Right lobe of liver (tissue), 6 donors: ENCODE results near the gene CYP3A4. TPM values are rescaled to one million over a fixed set of nuclear protein-coding genes. Genes with fewer than 3 reads are reported as not detected.
A peak's percentile ranks its signal among the peaks of the same experiment; 100 is the strongest.
"Not testable (repeated sequence)": the region's sequence is repeated elsewhere in the genome, so short reads cannot be mapped to it uniquely, and the experiment has no call there.

Experiments used
- ATAC-seq, 4 donors: fragments of 200-7000 bp; cut with Tn5 transposase; one replicate each; pipeline ENCODE4 v1.9.1; 2020; ENCODE audit warnings: mild to moderate bottlenecking in 4 of 4, moderate library complexity in 4 of 4
- DNase-seq, 3 donors: peaks; one replicate each; pipeline ENCODE4 v3.0.0-alpha.2; 2020
- H3K27ac ChIP-seq, 3 donors: fragments of 200-600 bp; one replicate each; pipeline ENCODE4 v1.8.0; 2022
- H3K27me3 ChIP-seq, 2 donors: fragments of 200-600 bp; one replicate each; pipeline ENCODE4 v1.8.0; 2022
- H3K36me3 ChIP-seq, 4 donors: fragments of 200-600 bp; sonication (generic) in 1 of 4; one replicate each; pipeline versions ENCODE4 v1.5.1 to v1.8.0; 2017 to 2022; ENCODE audit warnings: control low read depth in 1 of 4
- H3K4me1 ChIP-seq, 4 donors: fragments of 200-600 bp; sonication (generic) in 1 of 4; one replicate each; pipeline versions ENCODE4 v1.5.1 to v1.8.0; 2017 to 2022; ENCODE audit warnings: control low read depth in 1 of 4
- H3K4me3 ChIP-seq, 3 donors: fragments of 200-600 bp; one replicate each; pipeline ENCODE4 v1.8.0; 2022
- H3K9me3 ChIP-seq, 4 donors: fragments of 200-600 bp; sonication (generic) in 1 of 4; one replicate each; pipeline versions ENCODE4 v1.5.1 to v1.8.0; 2017 to 2022; ENCODE audit warnings: control low read depth in 1 of 4
- CTCF ChIP-seq, 4 donors: fragments of 200-600 bp in 3 of 4; fragments of 450-650 bp in 1 of 4; IDR thresholded peaks; one replicate each; pipeline versions ENCODE4 v1.5.1 to v1.8.0; 2016 to 2022; ENCODE audit warnings: antibody characterized with exemption in 4 of 4, mild to moderate bottlenecking in 2 of 4
- POLR2A ChIP-seq: fragments of 450-650 bp; IDR thresholded peaks from one replicate; pipeline ENCODE4 v1.6.1; 2017; ENCODE audit warnings: antibody characterized with exemption, mild to moderate bottlenecking
- WGBS: methylation state at CpG from one replicate; pipeline ENCODE4 v1.1.6; 2018; ENCODE audit warnings: low coverage, low lambda C conversion rate; ENCODE audit not compliant: insufficient coverage; ENCODE audit errors: missing lambda C conversion rate; 5-methylcytosine and 5-hydroxymethylcytosine counted together
- intact Hi-C, 2 donors: fragments of 100-400 bp; cut with DNase I; formaldehyde crosslinking; loops; one replicate each; pipeline versions ENCODE4 v1.11.2 to v1.14.1; 2022
- total RNA-seq, 6 experiments: library from RNA; depleted of rRNA in 2 of 6; stranded (reverse); fragments of >200 nt in 2 of 6; fragmentation: NEBNext Ultra II Directional in 3 of 6; extraction: Animal tissue kit (Norgen Biotek cat#: 25700) in 3 of 6; gene quantifications; one replicate each; pipeline versions ENCODE4 v1.1.0 to v1.2.4, GENCODE V29; 2016 to 2023
- donor health status: DM: no; HTN: yes; CAD: no.
- donor health status: DM: no; HTN: no; CAD: no.
- donor health status: DM: no; HTN: no; CAD: no.
- donor health status: DM: no; HTN: yes; CAD: no.
- donor health status: DM: no; HTN: yes; CAD: no.

CYP3A4 gene
- total RNA-seq, 6 experiments from 2014 or later, result 443 to 12,747 (median 1,120) TPM

DNA sequence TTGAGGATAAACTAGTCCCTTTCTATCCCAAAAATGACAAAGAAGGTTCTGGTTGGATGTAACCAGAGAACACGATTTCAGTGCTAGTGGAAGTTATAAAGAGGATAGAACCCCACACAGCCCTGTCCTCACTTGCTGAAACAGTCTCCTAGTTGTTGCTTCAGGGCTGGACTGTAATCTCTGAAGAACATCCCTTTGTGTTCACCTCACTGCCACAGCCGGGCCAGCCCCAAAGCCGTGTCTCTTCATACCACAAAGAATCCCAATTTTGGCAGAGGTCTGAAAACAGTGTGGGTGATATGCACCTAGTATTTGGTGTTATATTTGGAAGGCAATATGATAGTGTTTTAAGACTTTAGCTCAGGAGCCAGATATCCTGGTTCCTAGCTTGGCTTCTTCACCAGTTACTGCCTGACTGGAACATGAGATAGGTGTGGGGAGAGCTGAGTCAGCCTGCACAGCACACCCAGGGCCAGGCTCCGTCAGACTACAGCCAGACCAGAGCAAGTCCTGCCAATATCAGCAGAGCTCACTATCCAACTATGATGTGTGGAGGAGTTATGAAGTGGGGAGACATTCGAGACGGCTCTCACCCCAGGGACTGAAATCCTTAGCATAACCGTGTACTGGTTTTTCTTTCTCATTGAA is 21.2 kb downstream of the CYP3A4 start:
- Histone ChIP-seq H3K9me3 (no peaks in the 10 kb centered on the region), H3K27ac (peak overlapping the region in 1 of 3 donors; percentile 26), H3K36me3 (peaks cover 0 to 100% (median 13%) of the 10 kb centered on the region in 4 donors), H3K4me1 (peaks cover 0 to 18% (median 0%) of the 10 kb centered on the region in 4 donors), H3K27me3 (no peaks in the 10 kb centered on the region), H3K4me3 (no peak overlapping the region)
- no peak for TF ChIP-seq CTCF (IDR thresholded peaks at IDR 0.05)
- ATAC-seq (peak in 3 of 4 donors; percentile 11 to 71 (median 51)), DNase-seq (peak in 1 of 3 donors; percentile 58)
- intact Hi-C loops, result no loop called here
- WGBS, result 78% methylated on average over 6 of the region's 7 CpGs

- peak overlapping the region in 1 of 3 donors; percentile 41 for H3K27ac ChIP-seq
Observed at GRCh38 chr7:99755085-99755484, 28.9 kb downstream of the CYP3A4 start.

DNA sequence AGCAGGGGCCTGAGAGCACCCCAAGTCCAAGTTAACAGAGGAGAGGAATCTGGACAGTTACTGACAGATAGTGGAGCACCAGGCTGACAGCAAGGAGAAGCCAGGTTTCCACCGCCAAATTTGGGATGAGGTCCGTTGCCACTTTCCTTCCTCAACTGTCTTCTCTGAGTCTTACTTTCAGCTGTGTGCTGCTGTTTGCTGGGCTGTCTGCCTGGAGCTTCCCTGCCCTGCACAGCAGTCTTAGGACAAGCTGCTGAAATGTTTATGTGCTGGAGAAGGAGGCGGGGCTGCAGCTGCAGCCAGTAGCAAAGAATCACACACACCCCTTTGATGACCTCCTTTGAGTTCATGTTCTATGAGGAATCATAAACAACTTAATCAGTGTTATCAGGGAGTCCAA is 31.6 kb downstream of the CYP3A4 start:
- Histone ChIP-seq H3K27ac (no peak overlapping the region), H3K9me3 (no peaks in the 10 kb centered on the region), H3K4me3 (no peak overlapping the region), H3K4me1 (peaks cover 0 to 6% (median 0%) of the 10 kb centered on the region in 4 donors), H3K27me3 (no peaks in the 10 kb centered on the region), H3K36me3 (peaks cover 0 to under 1% (median 0%) of the 10 kb centered on the region in 4 donors)
- TF ChIP-seq CTCF (IDR thresholded peaks at IDR 0.05) (no peak), POLR2A (no peak)
- DNase-seq (no peak), ATAC-seq (peak in 2 of 4 donors; percentile 17 to 45)
- intact Hi-C loops, result no loop called here
- 68% methylated on average over 3 of the region's 3 CpGs for WGBS

More at GRCh38 chr7:99755085-99755484, 28.9 kb downstream of the CYP3A4 start:
- ATAC-seq (no peak), DNase-seq (no peak)
- H3K36me3 ChIP-seq, result peaks cover 0 to 28% (median 0%) of the 10 kb centered on the region in 4 donors
- H3K4me3 ChIP-seq, result no peak overlapping the region
- intact Hi-C loops, result no loop called here
- H3K27me3 ChIP-seq, result no peaks in the 10 kb centered on the region
- peaks cover 0 to 6% (median 0%) of the 10 kb centered on the region in 4 donors for H3K4me1 ChIP-seq
- no CpG with 5 or more reads among the region's 1 CpG for WGBS
- TF ChIP-seq POLR2A, result no peak
- TF ChIP-seq CTCF (IDR thresholded peaks at IDR 0.05), result no peak
- no peaks in the 10 kb centered on the region for H3K9me3 ChIP-seq

DNA sequence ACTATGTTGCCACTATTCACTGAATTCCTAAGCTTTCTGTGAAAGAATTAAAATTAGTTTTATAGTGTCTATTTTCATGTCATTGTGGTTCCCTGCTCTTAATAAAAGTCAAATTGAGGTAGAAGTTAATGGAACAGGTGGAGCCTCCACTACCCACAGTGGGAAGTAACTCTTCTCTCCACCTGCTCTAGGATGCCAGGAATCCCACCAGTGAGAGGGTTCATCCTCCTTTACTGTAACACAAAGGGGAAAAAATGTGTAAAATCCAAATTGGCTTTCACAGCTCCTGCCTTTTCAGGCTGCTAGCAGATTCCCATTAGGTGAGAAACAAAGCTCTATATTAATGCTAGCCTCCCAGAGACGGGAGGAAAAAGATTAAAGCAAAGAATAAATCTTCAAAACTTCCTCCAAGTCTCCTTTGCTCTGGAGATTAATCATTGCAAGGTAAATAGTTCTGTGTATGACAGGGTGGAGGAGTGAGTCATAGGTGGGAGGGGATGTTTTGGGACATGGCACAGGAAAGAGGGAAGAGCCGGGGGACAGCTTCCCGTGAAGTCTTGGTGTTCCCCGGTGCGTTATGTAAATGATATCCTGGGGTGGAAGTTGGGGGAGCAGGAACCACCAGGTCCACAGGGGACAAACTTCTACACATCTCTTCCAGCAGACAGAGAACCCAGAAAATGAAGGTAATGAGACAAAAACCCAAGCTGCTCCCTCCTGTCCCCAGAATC is 32.5 kb downstream of the CYP3A4 start:
- peak in 3 of 4 donors; percentile 47 to 93 (median 63) for ATAC-seq
- DNase-seq, result not testable (repeated sequence)

More for the DNA sequence above, 32.5 kb downstream of the CYP3A4 start:
- H3K4me1 ChIP-seq, H3K36me3 ChIP-seq, H3K4me3 ChIP-seq, H3K9me3 ChIP-seq, H3K27ac ChIP-seq, H3K27me3 ChIP-seq, intact Hi-C loops: not testable (repeated sequence)
- 44% methylated on average over 2 of the region's 5 CpGs for WGBS
